SK-N-SH (cell line): ENCODE data around the gene CEBPB. TPM values are rescaled to one million over a fixed set of nuclear protein-coding genes. Genes with fewer than 3 reads are reported as not detected.

Experiments used
- CTCF ChIA-PET: fragments of 300-600, 350-600 bp; formaldehyde crosslinking; extraction: SDS; loops from one replicate; lab custom pipeline; 2021; lab: Yijun Ruan, JAX
- POLR2A ChIA-PET: fragments of 350-600 bp; sonication (Branson Sonifier 250); formaldehyde crosslinking; extraction: SDS; loops from one replicate; lab custom pipeline; 2020; ENCODE audit warnings: antibody characterized with exemption, inconsistent platforms; lab: Yijun Ruan, JAX
- DNase-seq: peaks from one replicate; pipeline ENCODE4 v3.0.0; 2012
- H2AFZ ChIP-seq: fragments of 200-600 bp; sonication (generic); 2 replicates; pipeline ENCODE4 v1.8.1; 2016; ENCODE audit warnings: antibody characterized with exemption, mild to moderate bottlenecking, low read depth
- H3F3A ChIP-seq: fragments of 200-600 bp; sonication (generic); replicated peaks from 2 replicates; pipeline ENCODE3; 2016; ENCODE audit warnings: antibody characterized with exemption, mild to moderate bottlenecking; ENCODE audit not compliant: insufficient read depth
- H3K27ac ChIP-seq, 2 experiments: fragments of 200-500 bp in 1 of 2; fragments of 200-600 bp in 1 of 2; sonication (Bioruptor generic) in 1 of 2; sonication (generic), shearing (Covaris generic) in 1 of 2; 2 replicates each; pipeline versions ENCODE4 v1.5.1 to v1.6.1; 2014 to 2016; ENCODE audit warnings: low read depth in 2 of 2, inconsistent platforms in 1 of 2, low read length in 1 of 2, mild to moderate bottlenecking in 1 of 2, mixed read lengths in 1 of 2
- H3K27me3 ChIP-seq: fragments of 200-600 bp; sonication (generic), shearing (Covaris generic); 2 replicates; pipeline ENCODE4 v1.6.1; 2016; ENCODE audit warnings: mixed run types; ENCODE audit not compliant: insufficient read depth
- H3K36me3 ChIP-seq, 2 experiments: fragments of 200-500 bp in 1 of 2; fragments of 200-600 bp in 1 of 2; sonication (Bioruptor generic) in 1 of 2; sonication (generic) in 1 of 2; replicated peaks in 1 of 2; 2 replicates each; pipeline versions ENCODE3 to v1.5.1; 2014 to 2016; ENCODE audit warnings: low read length in 1 of 2, mild to moderate bottlenecking in 1 of 2; ENCODE audit not compliant: insufficient read depth in 2 of 2, control insufficient read depth in 1 of 2
- H3K4me1 ChIP-seq, 2 experiments: fragments of 200-500 bp in 1 of 2; fragments of 200-600 bp in 1 of 2; sonication (Bioruptor generic) in 1 of 2; sonication (generic), shearing (Covaris generic) in 1 of 2; 2 replicates each; pipeline versions ENCODE4 v1.5.1 to v1.6.1; 2014 to 2016; ENCODE audit warnings: low read depth in 1 of 2, low read length in 1 of 2, mixed run types in 1 of 2; ENCODE audit not compliant: insufficient read depth in 2 of 2, control insufficient read depth in 1 of 2
- H3K4me2 ChIP-seq: fragments of 200-600 bp; sonication (generic), shearing (Covaris generic); 2 replicates; pipeline ENCODE4 v1.6.1; 2017; ENCODE audit warnings: mixed run types
- H3K4me3 ChIP-seq, 2 experiments: fragments of 200-500 bp in 1 of 2; fragments of 200-600 bp in 1 of 2; sonication (Bioruptor generic) in 1 of 2; sonication (generic), shearing (Covaris generic) in 1 of 2; 2 replicates each; pipeline versions ENCODE4 v1.5.1 to v1.8.1; 2014 to 2016; ENCODE audit warnings: low read depth in 2 of 2, inconsistent platforms in 1 of 2, low read length in 1 of 2, mild to moderate bottlenecking in 1 of 2, mixed read lengths in 1 of 2, moderate library complexity in 1 of 2
- H3K79me2 ChIP-seq: fragments of 200-600 bp; sonication (generic); 2 replicates; pipeline ENCODE4 v1.8.1; 2017; ENCODE audit warnings: mild to moderate bottlenecking; ENCODE audit not compliant: insufficient read depth
- H3K9ac ChIP-seq: fragments of 200-600 bp; sonication (generic); 2 replicates; pipeline ENCODE4 v1.6.1; 2017; ENCODE audit warnings: mixed run types
- H3K9me2 ChIP-seq: fragments of 200-600 bp; sonication (generic); 2 replicates; pipeline ENCODE4 v1.6.1; 2017; ENCODE audit warnings: mixed run types
- H3K9me3 ChIP-seq: fragments of 200-600 bp; sonication (generic); 2 replicates; pipeline ENCODE4 v1.6.1; 2017; ENCODE audit warnings: mixed run types, mild to moderate bottlenecking, moderate library complexity
- H4K20me1 ChIP-seq: fragments of 200-600 bp; sonication (generic); 2 replicates; pipeline ENCODE4 v1.6.1; 2017; ENCODE audit warnings: mild to moderate bottlenecking, mixed run types; ENCODE audit not compliant: insufficient read depth
- CHD2 ChIP-seq: fragments of 150-350 bp; IDR thresholded peaks from 2 replicates; pipeline ENCODE4 v1.6.1; 2018; ENCODE audit warnings: low read length; ENCODE audit not compliant: partially characterized antibody
- ELF1 ChIP-seq: IDR thresholded peaks from 2 replicates; pipeline ENCODE4 v1.4.0; 2012
- FOXM1 ChIP-seq: IDR thresholded peaks from 2 replicates; pipeline ENCODE4 v1.4.0; 2012; ENCODE audit warnings: low read depth, mild to moderate bottlenecking
- GABPA ChIP-seq: IDR thresholded peaks from 2 replicates; pipeline ENCODE4 v1.4.0; 2012; ENCODE audit warnings: low read depth, mild to moderate bottlenecking
- GATA2 ChIP-seq: sonication (generic); formaldehyde crosslinking; IDR thresholded peaks from 2 replicates; pipeline ENCODE4 v1.5.0; 2020; ENCODE audit warnings: mild to moderate bottlenecking, missing genetic modification reagents
- MEF2A ChIP-seq: IDR thresholded peaks from 2 replicates; pipeline ENCODE4 v1.4.0; 2012; ENCODE audit warnings: low read depth, borderline replicate concordance
- NFIC ChIP-seq: IDR thresholded peaks from 2 replicates; pipeline ENCODE4 v1.4.0; 2012; ENCODE audit warnings: borderline replicate concordance
- NRF1 ChIP-seq: IDR thresholded peaks from 2 replicates; pipeline ENCODE4 v1.6.1; 2012; ENCODE audit warnings: low read depth, mild to moderate bottlenecking, low read length
- POLR2AphosphoS5 ChIP-seq: IDR thresholded peaks from 2 replicates; pipeline ENCODE4 v1.6.1; 2012; ENCODE audit warnings: low read depth, low read length
- RCOR1 ChIP-seq: fragments of 150-350 bp; IDR thresholded peaks from 2 replicates; pipeline ENCODE4 v1.6.1; 2017; ENCODE audit warnings: antibody characterized with exemption, low read length
- RFX5 ChIP-seq: IDR thresholded peaks from 2 replicates; pipeline ENCODE4 v1.6.1; 2012; ENCODE audit warnings: mild to moderate bottlenecking, improper control_type of control experiment, low read length
- SIN3A ChIP-seq: IDR thresholded peaks from 2 replicates; pipeline ENCODE4 v1.6.1; 2012; ENCODE audit warnings: low read depth, mild to moderate bottlenecking, low read length, moderate library complexity, borderline replicate concordance
- TEAD4 ChIP-seq: IDR thresholded peaks from 2 replicates; pipeline ENCODE4 v1.4.0; 2012; ENCODE audit warnings: mild to moderate bottlenecking, borderline replicate concordance; ENCODE audit not compliant: insufficient read depth
- WGBS: methylation state at CpG from one replicate; pipeline ENCODE4 v1.1.6; 2017; ENCODE audit warnings: low lambda C conversion rate; 5-methylcytosine and 5-hydroxymethylcytosine counted together
- polyA plus RNA-seq, 3 experiments: library from polyadenylated mRNA; depleted of rRNA; stranded (reverse); fragments of >200 nt; gene quantifications; 2 replicates each; pipeline ENCODE4 v1.2.3, GENCODE V29; 2012
- TF ChIP-seq, protein P1 (sequence below): IDR thresholded peaks from 2 replicates; pipeline ENCODE4; 2012
- TF ChIP-seq, protein P2 (sequence below): fragments of 150-350 bp; IDR thresholded peaks from 2 replicates; pipeline ENCODE4 v1.6.1; 2016; ENCODE audit warnings: mild to moderate bottlenecking, low read depth, low read length
- TF ChIP-seq, protein P3 (sequence below): fragments of 150-350 bp; IDR thresholded peaks from 2 replicates; pipeline ENCODE4 v1.6.1; 2017; ENCODE audit warnings: antibody characterized with exemption, low read length, low read depth, borderline replicate concordance
- TF ChIP-seq, protein P4 (sequence below): IDR thresholded peaks from 2 replicates; pipeline ENCODE4 v1.4.0; 2012; ENCODE audit warnings: low read depth, borderline replicate concordance

CEBPB gene
- polyA plus RNA-seq, 1 of the 3 experiments (the other 2 are of a cell fraction) = 14.7 TPM

DNA sequence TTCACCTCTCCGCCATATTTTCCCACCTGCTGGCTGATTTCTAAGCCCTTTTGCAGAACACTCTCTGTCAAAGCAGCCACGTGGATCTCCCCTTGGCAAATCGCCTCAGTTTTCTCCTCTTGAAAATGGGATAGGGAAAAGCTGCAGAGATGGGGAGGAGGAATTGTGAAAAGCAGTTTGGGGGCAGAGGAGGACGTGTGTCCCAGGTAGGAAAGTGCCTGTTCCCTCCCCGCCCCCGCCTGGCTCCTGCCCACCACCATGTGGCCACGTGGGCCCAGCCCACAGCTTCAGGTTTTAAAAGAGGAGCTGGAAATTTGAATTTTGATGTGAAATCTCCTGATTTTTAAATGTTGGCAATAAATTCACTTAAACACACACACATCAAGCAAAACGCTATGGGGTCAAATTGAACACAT, 3.6 kb upstream of the CEBPB start:
- TF ChIP-seq, protein P1, sequence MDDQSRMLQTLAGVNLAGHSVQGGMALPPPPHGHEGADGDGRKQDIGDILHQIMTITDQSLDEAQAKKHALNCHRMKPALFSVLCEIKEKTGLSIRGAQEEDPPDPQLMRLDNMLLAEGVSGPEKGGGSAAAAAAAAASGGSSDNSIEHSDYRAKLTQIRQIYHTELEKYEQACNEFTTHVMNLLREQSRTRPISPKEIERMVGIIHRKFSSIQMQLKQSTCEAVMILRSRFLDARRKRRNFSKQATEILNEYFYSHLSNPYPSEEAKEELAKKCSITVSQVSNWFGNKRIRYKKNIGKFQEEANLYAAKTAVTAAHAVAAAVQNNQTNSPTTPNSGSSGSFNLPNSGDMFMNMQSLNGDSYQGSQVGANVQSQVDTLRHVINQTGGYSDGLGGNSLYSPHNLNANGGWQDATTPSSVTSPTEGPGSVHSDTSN = no peak
- TF ChIP-seq, protein P2, sequence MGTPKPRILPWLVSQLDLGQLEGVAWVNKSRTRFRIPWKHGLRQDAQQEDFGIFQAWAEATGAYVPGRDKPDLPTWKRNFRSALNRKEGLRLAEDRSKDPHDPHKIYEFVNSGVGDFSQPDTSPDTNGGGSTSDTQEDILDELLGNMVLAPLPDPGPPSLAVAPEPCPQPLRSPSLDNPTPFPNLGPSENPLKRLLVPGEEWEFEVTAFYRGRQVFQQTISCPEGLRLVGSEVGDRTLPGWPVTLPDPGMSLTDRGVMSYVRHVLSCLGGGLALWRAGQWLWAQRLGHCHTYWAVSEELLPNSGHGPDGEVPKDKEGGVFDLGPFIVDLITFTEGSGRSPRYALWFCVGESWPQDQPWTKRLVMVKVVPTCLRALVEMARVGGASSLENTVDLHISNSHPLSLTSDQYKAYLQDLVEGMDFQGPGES = no peak
- TF ChIP-seq CHD2 (no peak), MEF2A (no peak), POLR2AphosphoS5 (no peak), GATA2 (CRISPR knock-in tag) (no peak), NFIC (no peak), TEAD4 (no peak), RFX5 (no peak), GABPA (no peak), NRF1 (no peak), RCOR1 (no peak), ELF1 (no peak), FOXM1 (no peak), SIN3A (no peak)
- TF ChIP-seq, protein P3, sequence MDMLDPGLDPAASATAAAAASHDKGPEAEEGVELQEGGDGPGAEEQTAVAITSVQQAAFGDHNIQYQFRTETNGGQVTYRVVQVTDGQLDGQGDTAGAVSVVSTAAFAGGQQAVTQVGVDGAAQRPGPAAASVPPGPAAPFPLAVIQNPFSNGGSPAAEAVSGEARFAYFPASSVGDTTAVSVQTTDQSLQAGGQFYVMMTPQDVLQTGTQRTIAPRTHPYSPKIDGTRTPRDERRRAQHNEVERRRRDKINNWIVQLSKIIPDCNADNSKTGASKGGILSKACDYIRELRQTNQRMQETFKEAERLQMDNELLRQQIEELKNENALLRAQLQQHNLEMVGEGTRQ = no peak
- TF ChIP-seq, protein P4, sequence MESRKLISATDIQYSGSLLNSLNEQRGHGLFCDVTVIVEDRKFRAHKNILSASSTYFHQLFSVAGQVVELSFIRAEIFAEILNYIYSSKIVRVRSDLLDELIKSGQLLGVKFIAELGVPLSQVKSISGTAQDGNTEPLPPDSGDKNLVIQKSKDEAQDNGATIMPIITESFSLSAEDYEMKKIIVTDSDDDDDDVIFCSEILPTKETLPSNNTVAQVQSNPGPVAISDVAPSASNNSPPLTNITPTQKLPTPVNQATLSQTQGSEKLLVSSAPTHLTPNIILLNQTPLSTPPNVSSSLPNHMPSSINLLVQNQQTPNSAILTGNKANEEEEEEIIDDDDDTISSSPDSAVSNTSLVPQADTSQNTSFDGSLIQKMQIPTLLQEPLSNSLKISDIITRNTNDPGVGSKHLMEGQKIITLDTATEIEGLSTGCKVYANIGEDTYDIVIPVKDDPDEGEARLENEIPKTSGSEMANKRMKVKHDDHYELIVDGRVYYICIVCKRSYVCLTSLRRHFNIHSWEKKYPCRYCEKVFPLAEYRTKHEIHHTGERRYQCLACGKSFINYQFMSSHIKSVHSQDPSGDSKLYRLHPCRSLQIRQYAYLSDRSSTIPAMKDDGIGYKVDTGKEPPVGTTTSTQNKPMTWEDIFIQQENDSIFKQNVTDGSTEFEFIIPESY = no peak
- TF ChIP-seq, all 33 proteins: peak for 0
- H3K9ac ChIP-seq = no peak overlapping the region
- no peaks in the 10 kb centered on the region for H3K9me2 ChIP-seq
- H3F3A ChIP-seq = peaks cover 8% of the 10 kb centered on the region
- no peak overlapping the region for H3K27ac ChIP-seq
- H3K9me3 ChIP-seq = no peaks in the 10 kb centered on the region
- H3K79me2 ChIP-seq = peaks cover 7% of the 10 kb centered on the region; the same call in 1 of the 2 replicates
- no peak overlapping the region for H3K4me2 ChIP-seq
- CTCF ChIA-PET = interaction anchor here (0.7 to 15.3 kb wide), 11 partner anchors 10 to 540 kb away, joined by 3 to 281 read pairs (median 3); no protein-coding TSS in a partner anchor
- no peak overlapping the region for H3K4me3 ChIP-seq
- WGBS = 65% methylated on average over 8 of the region's 8 CpGs
- no peaks in the 10 kb centered on the region for H3K36me3 ChIP-seq
- no peaks in the 10 kb centered on the region; a peak in 1 of 4 replicates for H3K4me1 ChIP-seq
- no peaks in the 10 kb centered on the region for H4K20me1 ChIP-seq
- H2AFZ ChIP-seq = no peak overlapping the region
- POLR2A ChIA-PET = no interaction called here
- no peak for DNase-seq
- no peaks in the 10 kb centered on the region for H3K27me3 ChIP-seq
